A549 (cell line): ENCODE data around the gene PINK1.

ENCODE experiments used
- KDM1A ChIP-seq: fragments of 200-600 bp; sonication (generic); IDR thresholded peaks from 2 replicates; pipeline ENCODE4 v1.6.1; 2016; ENCODE audit warnings: low read depth, mild to moderate bottlenecking
- POLR2A ChIP-seq: IDR thresholded peaks from 2 replicates; pipeline ENCODE4 v1.6.1; 2012; ENCODE audit warnings: mild to moderate bottlenecking, low read length
- RARB ChIP-seq: fragments of 250-450 bp; sonication (Bioruptor Pico); IDR thresholded peaks from 2 replicates; pipeline ENCODE4 v1.8.0; 2021; ENCODE audit warnings: mild to moderate bottlenecking, moderate library complexity
- TF ChIP-seq, protein P1 (sequence below): fragments of >200 bp; sonication (Bioruptor Twin); formaldehyde crosslinking; IDR thresholded peaks from 3 replicates; pipeline ENCODE4 v1.5.1; 2016

- TF ChIP-seq, protein P1, sequence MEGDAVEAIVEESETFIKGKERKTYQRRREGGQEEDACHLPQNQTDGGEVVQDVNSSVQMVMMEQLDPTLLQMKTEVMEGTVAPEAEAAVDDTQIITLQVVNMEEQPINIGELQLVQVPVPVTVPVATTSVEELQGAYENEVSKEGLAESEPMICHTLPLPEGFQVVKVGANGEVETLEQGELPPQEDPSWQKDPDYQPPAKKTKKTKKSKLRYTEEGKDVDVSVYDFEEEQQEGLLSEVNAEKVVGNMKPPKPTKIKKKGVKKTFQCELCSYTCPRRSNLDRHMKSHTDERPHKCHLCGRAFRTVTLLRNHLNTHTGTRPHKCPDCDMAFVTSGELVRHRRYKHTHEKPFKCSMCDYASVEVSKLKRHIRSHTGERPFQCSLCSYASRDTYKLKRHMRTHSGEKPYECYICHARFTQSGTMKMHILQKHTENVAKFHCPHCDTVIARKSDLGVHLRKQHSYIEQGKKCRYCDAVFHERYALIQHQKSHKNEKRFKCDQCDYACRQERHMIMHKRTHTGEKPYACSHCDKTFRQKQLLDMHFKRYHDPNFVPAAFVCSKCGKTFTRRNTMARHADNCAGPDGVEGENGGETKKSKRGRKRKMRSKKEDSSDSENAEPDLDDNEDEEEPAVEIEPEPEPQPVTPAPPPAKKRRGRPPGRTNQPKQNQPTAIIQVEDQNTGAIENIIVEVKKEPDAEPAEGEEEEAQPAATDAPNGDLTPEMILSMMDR = no peak
- TF ChIP-seq POLR2A (no peak), RARB (CRISPR knock-in tag) (no peak), KDM1A (no peak)
These were observed 7.8 kb upstream of the PINK1 start for GRCh38 chr1:20625176-20626097.
